ENCODE results near the gene ANKMY2.

ANKMY2 gene

DNA sequence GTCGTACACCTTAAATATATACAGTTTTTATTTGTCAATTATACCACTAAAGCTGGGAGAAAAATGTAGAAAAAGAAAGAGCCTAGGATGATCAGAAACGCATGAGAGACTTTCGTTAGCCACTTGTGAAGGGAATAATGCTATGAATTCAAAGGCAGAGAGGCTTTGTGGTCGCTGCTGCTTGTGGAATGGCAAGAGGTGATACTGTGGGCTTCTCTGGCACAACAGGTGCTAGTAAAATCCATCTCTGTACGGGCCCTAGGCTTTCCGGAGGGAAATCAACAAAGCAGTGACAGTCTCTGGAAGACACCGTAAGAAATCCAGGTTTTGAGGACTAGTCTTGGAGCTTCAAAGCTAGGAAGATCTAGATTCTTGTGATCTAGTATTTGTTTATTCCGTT, 66.3 kb downstream of the ANKMY2 start:
- no peak for DNase-seq (ENCODE audit: low read depth, low spot score)

- no peak for DNase-seq (ENCODE audit: low read depth, low spot score)
Measured at GRCh38 chr7:16571941-16572340, 73.6 kb downstream of the ANKMY2 start.

GRCh38 chr7:16564909-16565426, 80.6 kb downstream of the ANKMY2 start:
- DNase-seq (ENCODE audit: low read depth, low spot score): peak; percentile 15

GRCh38 chr7:16564023-16564380, 81.6 kb downstream of the ANKMY2 start:
- no peak for DNase-seq (ENCODE audit: low read depth, low spot score)

- DNase-seq (ENCODE audit: low read depth, low spot score): no peak
Measured at GRCh38 chr7:16563281-16564022, 82.1 kb downstream of the ANKMY2 start.

- no peak for DNase-seq (ENCODE audit: low read depth, low spot score)
Measured at GRCh38 chr7:16562456-16563220, 82.9 kb downstream of the ANKMY2 start.

DNA sequence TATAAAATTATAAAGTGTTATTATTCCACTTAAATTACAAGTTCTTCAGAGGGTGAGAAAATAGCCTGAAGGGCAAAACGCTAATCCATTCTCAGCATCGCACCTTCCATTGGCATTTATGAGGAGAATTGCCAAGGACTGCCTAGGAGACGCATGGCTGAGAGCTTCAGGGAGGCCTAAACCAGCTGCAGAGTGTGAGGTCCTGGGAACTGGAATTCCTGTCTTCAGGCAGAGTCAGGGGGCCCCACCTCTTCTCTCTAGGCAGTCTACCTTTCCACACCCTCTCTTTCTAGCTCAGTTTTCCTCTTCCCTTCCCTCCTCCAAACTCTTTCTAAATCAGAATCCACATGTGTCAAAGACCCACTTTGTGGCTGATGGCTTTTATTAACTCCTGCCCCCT, 83.6 kb downstream of the ANKMY2 start:
- no peak for DNase-seq (ENCODE audit: low read depth, low spot score)

GRCh38 chr7:16559497-16560179, 85.9 kb downstream of the ANKMY2 start:
- DNase-seq (ENCODE audit: low read depth, low spot score): no peak

GRCh38 chr7:16558761-16559302, 86.7 kb downstream of the ANKMY2 start:
- no peak for DNase-seq (ENCODE audit: low read depth, low spot score)

- DNase-seq (ENCODE audit: low read depth, low spot score): no peak
Measured at GRCh38 chr7:16556359-16556758, 89.2 kb downstream of the ANKMY2 start.

DNA sequence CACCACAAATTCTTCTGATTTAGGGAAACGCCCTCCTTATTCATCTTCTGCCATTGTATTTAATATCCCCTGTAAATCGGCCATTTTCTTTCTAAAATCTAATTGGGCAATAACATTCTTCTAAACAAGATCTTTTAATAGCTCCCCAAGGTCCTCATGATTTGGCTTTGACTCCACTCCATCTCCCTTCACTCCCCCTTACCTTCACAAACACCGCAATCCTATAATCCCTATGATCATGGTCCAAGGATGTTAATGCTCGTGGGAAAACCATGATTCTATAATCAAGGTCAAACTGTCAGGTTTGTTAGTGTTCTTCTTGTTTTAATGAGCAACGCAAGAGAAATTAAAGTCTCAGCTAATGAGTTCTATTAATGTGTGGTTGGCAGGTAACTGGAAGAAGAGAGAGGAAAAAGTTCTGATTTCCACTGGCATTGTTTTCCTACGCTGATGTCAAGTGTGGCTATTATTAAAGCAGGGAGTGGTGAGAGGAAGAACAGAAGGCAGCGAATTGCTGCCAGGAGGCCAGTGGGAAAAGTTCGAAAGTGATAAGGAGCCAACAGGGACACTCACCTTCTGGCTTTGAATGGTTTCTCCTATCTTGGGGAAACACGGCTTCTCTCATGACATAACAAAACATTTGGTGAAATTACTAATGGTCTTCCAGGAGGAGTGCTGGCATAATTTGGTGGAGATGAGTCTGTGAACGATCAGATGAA, 90.9 kb downstream of the ANKMY2 start:
- no peak for DNase-seq (ENCODE audit: low read depth, low spot score)

DNA sequence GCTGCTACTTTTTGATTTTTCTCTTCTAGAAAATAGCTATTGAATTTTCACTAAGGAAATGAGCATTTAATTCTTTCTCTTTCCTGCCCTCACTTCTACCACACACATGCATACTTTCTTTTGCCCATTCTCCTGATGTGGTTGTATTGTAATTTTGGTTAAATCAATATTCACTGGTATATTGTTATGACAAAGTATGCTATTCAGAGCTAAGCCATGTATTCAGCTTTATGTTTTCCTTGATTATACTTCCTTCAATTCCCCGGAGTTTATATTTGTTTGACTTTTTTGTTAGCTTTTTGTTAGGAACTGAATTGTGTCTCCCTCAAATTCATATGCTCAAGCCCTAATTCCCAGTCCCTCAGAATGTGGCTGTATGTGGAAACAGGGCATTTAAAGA, 94.9 kb downstream of the ANKMY2 start:
- DNase-seq (ENCODE audit: low read depth, low spot score): no peak

All from smooth muscle cell of the brain vasculature (primary cell).